ENCODE data around the gene SOHLH1. TPM values are rescaled to one million over a fixed set of nuclear protein-coding genes. Genes with fewer than 3 reads are reported as not detected.

Gene SOHLH1
- total RNA-seq, 1 donor from 2014 or later, result not detected

GRCh38 chr9:135663451-135663770 lies 35.9 kb downstream of the SOHLH1 start:
- H3K27me3 ChIP-seq, result no peaks in the 10 kb centered on the region
- Mint-ChIP-seq H3K4me1 (peaks cover 30% of the 10 kb centered on the region), H3K9me3 (peaks cover 2% of the 10 kb centered on the region), H3K4me3 (no peak overlapping the region), H3K27me3 (ENCODE audit: insufficient read depth, low read depth) (peaks cover 12% of the 10 kb centered on the region), H3K27ac (no peak overlapping the region), H3K36me3 (no peaks in the 10 kb centered on the region)
- peaks cover 6% of the 10 kb centered on the region for H3F3A ChIP-seq (ENCODE audit: low read depth)
- H3K9me3 ChIP-seq (ENCODE audit: low read depth), result no peaks in the 10 kb centered on the region
- TF ChIP-seq CTCF (IDR thresholded peaks at IDR 0.05) (no peak), EZH2phosphoT487 (IDR thresholded peaks at IDR 0.05) (no peak), EZH2 (IDR thresholded peaks at IDR 0.05) (no peak)
- peaks cover 13% of the 10 kb centered on the region for H3K4me1 ChIP-seq
- no peak overlapping the region for H3K4me3 ChIP-seq
- DNase-seq (ENCODE audit: low spot score), result no peak
- no peak overlapping the region for H3K4me2 ChIP-seq
- H3K36me3 ChIP-seq, result no peaks in the 10 kb centered on the region
- no peak overlapping the region for H2AFZ ChIP-seq (replicated peaks)
- H4K20me1 ChIP-seq (ENCODE audit: low read depth), result no peaks in the 10 kb centered on the region
- no peaks in the 10 kb centered on the region for H3K79me2 ChIP-seq (ENCODE audit: low read depth)
- H3K9ac ChIP-seq, result no peak overlapping the region
- H3K27ac ChIP-seq, result no peak overlapping the region

GRCh38 chr9:135662758-135663450 lies 36.4 kb downstream of the SOHLH1 start, which contains the start of gene LCN9:
LCN9 (plus strand) TSS chr9:135663309; CDS start chr9:135663322, 13 bp downstream.
- no peaks in the 10 kb centered on the region for H3K36me3 ChIP-seq
- no peaks in the 10 kb centered on the region for H3K9me3 ChIP-seq (ENCODE audit: low read depth)
- H3K4me1 Mint-ChIP-seq, result peaks cover 30% of the 10 kb centered on the region
- H3K27ac Mint-ChIP-seq, result peak within 1 kb of the TSS; percentile 99
- H3K79me2 ChIP-seq (ENCODE audit: low read depth), result no peaks in the 10 kb centered on the region
- H3K9ac ChIP-seq, result no peak within 1 kb of the TSS
- H2AFZ ChIP-seq (replicated peaks), result no peak within 1 kb of the TSS
- H3K4me2 ChIP-seq, result no peak within 1 kb of the TSS
- H3K36me3 Mint-ChIP-seq, result no peaks in the 10 kb centered on the region
- H3K27me3 Mint-ChIP-seq (ENCODE audit: insufficient read depth, low read depth), result peaks cover 14% of the 10 kb centered on the region
- H3F3A ChIP-seq (ENCODE audit: low read depth), result peaks cover 6% of the 10 kb centered on the region
- no peak within 1 kb of the TSS for H3K4me3 ChIP-seq
- peak within 1 kb of the TSS; percentile 14 for H3K27ac ChIP-seq
- H3K4me3 Mint-ChIP-seq, result peak within 1 kb of the TSS; percentile 20
- no peak for TF ChIP-seq CTCF (IDR thresholded peaks at IDR 0.05)
- TF ChIP-seq EZH2 (IDR thresholded peaks at IDR 0.05), result no peak
- TF ChIP-seq EZH2phosphoT487 (IDR thresholded peaks at IDR 0.05), result no peak
- no peak for DNase-seq (ENCODE audit: low spot score)
- H3K27me3 ChIP-seq, result no peaks in the 10 kb centered on the region
- no peaks in the 10 kb centered on the region for H4K20me1 ChIP-seq (ENCODE audit: low read depth)
- peaks cover 13% of the 10 kb centered on the region for H3K4me1 ChIP-seq
- peaks cover 2% of the 10 kb centered on the region for H3K9me3 Mint-ChIP-seq

- no peaks in the 10 kb centered on the region for H3K36me3 Mint-ChIP-seq
- Histone ChIP-seq H3K4me3 (no peak overlapping the region), H3F3A (ENCODE audit: low read depth) (peaks cover 6% of the 10 kb centered on the region), H3K9ac (no peak overlapping the region), H3K4me1 (peaks cover 13% of the 10 kb centered on the region), H3K36me3 (no peaks in the 10 kb centered on the region), H3K4me2 (no peak overlapping the region), H3K79me2 (ENCODE audit: low read depth) (no peaks in the 10 kb centered on the region), H4K20me1 (ENCODE audit: low read depth) (no peaks in the 10 kb centered on the region), H3K27ac (peak overlapping the region; percentile 14), H3K9me3 (ENCODE audit: low read depth) (no peaks in the 10 kb centered on the region), H2AFZ (replicated peaks) (no peak overlapping the region), H3K27me3 (no peaks in the 10 kb centered on the region)
- H3K27me3 Mint-ChIP-seq (ENCODE audit: insufficient read depth, low read depth), result peaks cover 17% of the 10 kb centered on the region
- TF ChIP-seq EZH2 (IDR thresholded peaks at IDR 0.05) (no peak), CTCF (IDR thresholded peaks at IDR 0.05) (no peak), EZH2phosphoT487 (IDR thresholded peaks at IDR 0.05) (no peak)
- H3K27ac Mint-ChIP-seq, result peak overlapping the region; percentile 99
- peaks cover 30% of the 10 kb centered on the region for H3K4me1 Mint-ChIP-seq
- peak overlapping the region; percentile 20 for H3K4me3 Mint-ChIP-seq
- no peak for DNase-seq (ENCODE audit: low spot score)
- peaks cover 3% of the 10 kb centered on the region for H3K9me3 Mint-ChIP-seq
These were observed 37.3 kb downstream of the SOHLH1 start for GRCh38 chr9:135661816-135662560.
